HFFc6 (cell line): Measurements from ENCODE around the gene PILRB. TPM values are rescaled to one million over a fixed set of nuclear protein-coding genes. Genes with fewer than 3 reads are reported as not detected.
"Not testable (repeated sequence)": the region's sequence is repeated elsewhere in the genome, so short reads cannot be mapped to it uniquely, and the experiment has no call there.

ENCODE experiments used
- DNase-seq: peaks from one replicate; pipeline ENCODE4 v3.0.0-alpha.2; 2018
- H3K27ac Mint-ChIP-seq: 2 replicates; pipeline ENCODE4 v1.8.0; 2020; ENCODE audit warnings: mild to moderate bottlenecking, mixed read lengths
- H3K27me3 Mint-ChIP-seq: 2 replicates; pipeline ENCODE4 v1.8.0; 2021; ENCODE audit warnings: mild to moderate bottlenecking, moderate library complexity, mixed read lengths; ENCODE audit not compliant: insufficient read depth
- H3K36me3 Mint-ChIP-seq: 2 replicates; pipeline ENCODE4 v1.8.0; 2021; ENCODE audit warnings: low read depth, mixed read lengths
- H3K4me1 Mint-ChIP-seq: 2 replicates; pipeline ENCODE4 v1.8.0; 2020; ENCODE audit warnings: low read depth, mixed read lengths
- H3K4me3 Mint-ChIP-seq: 2 replicates; pipeline ENCODE4 v1.8.0; 2020; ENCODE audit warnings: mild to moderate bottlenecking, moderate library complexity, mixed read lengths
- H3K9me3 Mint-ChIP-seq: 2 replicates; pipeline ENCODE4 v1.8.0; 2020; ENCODE audit warnings: mild to moderate bottlenecking, mixed read lengths
- CTCF ChIP-seq: fragments of 200-600 bp; sonication (generic); IDR thresholded peaks from 2 replicates; pipeline ENCODE4 v1.5.0; 2021; ENCODE audit warnings: antibody characterized with exemption, mild to moderate bottlenecking
- total RNA-seq, 6 experiments: library from RNA; stranded (reverse); fragmentation: NEBNext Ultra II Directional; extraction: Animal tissue kit (Norgen Biotek cat#: 25700); gene quantifications; 2 replicates in 1 of 6; 3 replicates in 5 of 6; pipeline ENCODE4 v1.2.3, GENCODE V29; 2021

Gene PILRB
- total RNA-seq, 6 experiments from 2014 or later: 7.0 to 12.6 (median 10.6) TPM

GRCh38 chr7:100364480-100364879 is 6.6 kb downstream of the PILRB start:
- Mint-ChIP-seq H3K9me3 (no peaks in the 10 kb centered on the region), H3K36me3 (peaks cover 44% of the 10 kb centered on the region), H3K27ac (no peak overlapping the region), H3K4me3 (no peak overlapping the region), H3K4me1 (no peaks in the 10 kb centered on the region), H3K27me3 (no peaks in the 10 kb centered on the region; the same call in 1 of the 2 replicates)
- TF ChIP-seq CTCF: no peak
- DNase-seq: no peak

GRCh38 chr7:100365998-100366367 is 8.1 kb downstream of the PILRB start:
- DNase-seq, H3K27me3 Mint-ChIP-seq, H3K9me3 Mint-ChIP-seq, H3K4me3 Mint-ChIP-seq, H3K4me1 Mint-ChIP-seq: not testable (repeated sequence)
- H3K27ac Mint-ChIP-seq: peak overlapping the region; percentile 51; the same call in 1 of the 2 replicates
- H3K36me3 Mint-ChIP-seq: peaks cover 34% of the 10 kb centered on the region

- Mint-ChIP-seq H3K4me3 (no peak overlapping the region), H3K9me3 (no peaks in the 10 kb centered on the region), H3K27me3 (peaks cover 2% of the 10 kb centered on the region; the same call in 1 of the 2 replicates), H3K36me3 (peaks cover 34% of the 10 kb centered on the region), H3K27ac (peak overlapping the region; percentile 51; the same call in 1 of the 2 replicates), H3K4me1 (no peaks in the 10 kb centered on the region; the same call in 1 of the 2 replicates)
- DNase-seq: no peak
- TF ChIP-seq CTCF: no peak
These were observed 8.7 kb downstream of the PILRB start for GRCh38 chr7:100366411-100367250.

- Mint-ChIP-seq H3K4me3 (no peak overlapping the region), H3K4me1 (no peaks in the 10 kb centered on the region; the same call in 1 of the 2 replicates), H3K9me3 (no peaks in the 10 kb centered on the region), H3K36me3 (peaks cover 31% of the 10 kb centered on the region), H3K27ac (no peak overlapping the region), H3K27me3 (peaks cover 2% of the 10 kb centered on the region; the same call in 1 of the 2 replicates)
- DNase-seq: no peak
- TF ChIP-seq CTCF: no peak
These were observed 9.3 kb downstream of the PILRB start for GRCh38 chr7:100367251-100367620.

- no peak overlapping the region for H3K27ac Mint-ChIP-seq
- no peak overlapping the region for H3K4me3 Mint-ChIP-seq
- H3K27me3 Mint-ChIP-seq: peaks cover 2% of the 10 kb centered on the region; the same call in 1 of the 2 replicates
- H3K36me3 Mint-ChIP-seq: peaks cover 27% of the 10 kb centered on the region
- TF ChIP-seq CTCF: no peak
- DNase-seq: no peak
- H3K4me1 Mint-ChIP-seq: no peaks in the 10 kb centered on the region; the same call in 1 of the 2 replicates
- no peaks in the 10 kb centered on the region for H3K9me3 Mint-ChIP-seq
These were observed 10.0 kb downstream of the PILRB start for GRCh38 chr7:100367676-100368613.
